NB4 (cell line): ENCODE results near the gene HOXA5.

ENCODE experiments used
- CTCF ChIP-seq: IDR thresholded peaks from one replicate; pipeline ENCODE4 v1.5.1; 2012; ENCODE audit warnings: low read depth, low read length
- MAX ChIP-seq: IDR thresholded peaks from 2 replicates; pipeline ENCODE4 v1.6.1; 2011; ENCODE audit warnings: low read depth, low read length
- MYC ChIP-seq: IDR thresholded peaks from 2 replicates; pipeline ENCODE4 v1.6.1; 2011; ENCODE audit warnings: low read depth, low read length
- POLR2A ChIP-seq: IDR thresholded peaks from 2 replicates; pipeline ENCODE4 v1.6.1; 2011; ENCODE audit warnings: mild to moderate bottlenecking; ENCODE audit not compliant: insufficient read length; ENCODE audit errors: extremely low read depth

GRCh38 chr7:27172823-27173510 is 29.5 kb upstream of the HOXA5 start:
- TF ChIP-seq POLR2A (peak; percentile 60), CTCF (no peak), MAX (peak; percentile 24), MYC (peak; percentile 67)
